AG08396 (cell line): ENCODE results near the gene GADL1.

ENCODE experiments used
- DNase-seq: peaks from one replicate; pipeline ENCODE4 v3.0.0; 2012; ENCODE audit warnings: low spot score, mixed read lengths

The GADL1 gene

DNA sequence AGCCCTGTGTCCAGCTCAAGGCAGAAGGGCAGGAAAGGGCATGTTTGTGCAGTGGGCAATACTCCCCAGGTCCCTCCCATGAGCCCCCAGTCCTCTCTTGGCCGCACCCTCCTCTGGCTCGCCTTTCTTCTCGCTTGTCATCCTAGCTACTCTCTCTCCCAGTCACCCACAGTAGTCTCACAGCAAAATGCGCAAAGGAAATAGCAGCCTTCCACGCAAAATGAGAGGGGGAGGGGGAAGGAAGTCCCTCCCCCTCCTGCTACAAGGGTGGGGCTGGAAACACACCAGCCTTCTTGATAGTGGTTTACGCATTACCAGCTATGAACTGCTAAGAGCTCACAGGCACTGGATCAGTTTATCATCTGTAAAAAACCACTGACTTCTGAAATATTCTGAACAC is 83.8 kb downstream of the GADL1 start:
- no peak for DNase-seq

DNA sequence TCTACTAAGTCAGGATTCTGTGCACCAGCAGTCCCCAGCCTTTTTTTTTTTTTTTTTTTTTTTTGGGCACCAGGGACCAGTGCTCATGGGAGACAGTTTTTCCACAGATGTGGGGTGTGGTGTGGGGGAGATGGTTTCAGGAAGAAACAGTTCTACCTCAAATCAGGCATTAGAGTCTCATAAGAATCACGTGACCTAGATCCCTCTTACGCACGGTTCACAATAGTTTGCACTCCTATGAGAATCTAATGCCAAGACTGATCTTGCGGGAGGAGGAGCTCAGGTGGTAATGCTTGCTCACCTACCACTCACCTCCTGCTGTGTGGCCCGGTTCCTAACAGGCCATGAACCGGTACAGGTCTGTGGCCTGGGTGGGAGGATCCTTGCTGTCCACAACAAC is 88.8 kb downstream of the GADL1 start:
- no peak for DNase-seq

DNA sequence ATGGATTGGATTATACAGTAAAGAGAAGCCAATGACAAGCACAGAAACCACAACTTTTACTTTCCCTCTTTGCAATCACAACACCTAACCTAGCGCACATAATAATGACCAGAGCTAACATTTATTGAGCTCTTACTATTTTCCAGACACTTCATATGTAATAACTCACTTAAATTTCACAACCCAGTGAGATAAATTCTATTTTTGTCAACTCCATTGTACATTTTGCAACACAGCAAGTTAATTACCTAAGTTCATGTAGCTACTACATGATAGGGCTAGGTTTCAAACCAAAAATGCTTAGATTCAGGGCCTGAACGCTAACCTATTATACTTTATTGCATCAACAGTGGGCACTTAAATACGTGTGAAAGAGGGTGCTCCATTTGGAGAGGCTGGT is 89.5 kb downstream of the GADL1 start:
- no peak for DNase-seq

DNA sequence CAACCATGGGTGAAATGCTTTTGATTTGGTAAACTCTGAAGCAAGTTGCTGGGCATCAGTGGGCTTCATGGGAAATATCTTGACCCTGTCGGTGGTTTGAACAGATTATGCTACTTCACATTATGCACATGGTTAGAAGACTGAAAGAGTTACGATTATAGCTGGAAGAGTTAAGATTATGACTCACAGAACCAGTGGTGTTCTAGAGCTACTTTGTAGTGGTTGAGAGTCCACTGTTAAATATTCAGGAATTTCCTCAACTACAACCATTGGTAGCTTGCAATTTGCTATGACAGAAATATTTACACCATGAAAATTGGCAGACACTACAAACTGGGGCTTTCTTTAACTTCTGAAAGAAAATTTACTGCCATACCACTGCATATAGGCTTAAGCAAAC is 99.3 kb downstream of the GADL1 start:
- DNase-seq = no peak

DNA sequence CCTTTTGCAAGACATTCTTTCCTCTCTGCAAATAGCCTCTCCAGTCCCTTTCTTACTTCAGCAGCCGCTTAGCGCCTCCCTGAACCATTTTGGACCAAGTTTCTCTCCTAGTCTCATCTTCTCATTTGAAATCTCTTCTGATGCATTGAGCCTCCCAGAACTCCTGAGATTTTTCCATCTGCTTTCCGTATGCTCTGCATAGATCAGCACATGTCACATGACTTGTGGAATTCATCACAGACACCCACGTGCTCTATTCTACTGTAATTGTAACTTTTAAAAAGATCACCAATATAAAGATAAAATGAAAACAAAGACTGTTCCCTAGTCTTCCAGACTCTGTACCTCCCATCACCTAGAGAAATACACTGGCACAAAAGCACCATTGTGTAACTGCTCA is 100.7 kb downstream of the GADL1 start:
- DNase-seq = no peak

DNA sequence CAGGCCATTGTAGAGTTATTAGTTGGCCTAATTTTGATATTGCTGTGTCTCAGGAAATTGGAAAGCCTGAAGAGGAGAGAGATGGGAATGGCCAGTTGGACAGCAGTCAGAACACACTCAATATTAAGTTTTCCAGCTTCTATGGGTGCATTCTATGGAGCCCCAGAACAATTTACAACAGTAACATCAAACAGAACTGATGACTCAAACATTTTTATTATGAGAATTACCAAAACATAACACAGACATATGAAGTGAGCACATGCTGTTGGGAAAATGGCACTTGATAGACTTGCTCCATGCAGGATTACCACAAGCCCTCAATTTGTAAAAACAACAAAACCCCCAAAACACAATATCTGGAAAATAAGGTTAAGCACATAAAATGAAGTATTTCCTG is 104.3 kb downstream of the GADL1 start:
- DNase-seq = no peak

DNA sequence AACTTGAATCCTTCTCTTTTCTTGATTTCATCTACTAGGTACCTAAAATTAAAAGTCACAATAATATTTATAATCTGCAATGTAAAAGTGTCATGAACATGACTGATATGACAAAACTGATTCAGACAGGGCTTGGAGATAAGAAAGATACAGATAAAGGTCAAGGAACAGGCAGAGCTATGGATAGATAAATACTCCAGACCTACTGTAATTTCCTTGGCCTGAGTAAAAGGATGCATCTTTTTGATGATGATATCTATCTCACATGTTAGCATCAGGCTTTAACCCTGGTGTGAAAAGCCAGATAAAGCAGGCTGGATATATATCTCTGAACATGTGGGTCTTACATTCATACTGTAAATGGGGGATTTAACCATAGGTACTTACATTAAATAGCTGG is 108.1 kb downstream of the GADL1 start:
- no peak for DNase-seq

DNA sequence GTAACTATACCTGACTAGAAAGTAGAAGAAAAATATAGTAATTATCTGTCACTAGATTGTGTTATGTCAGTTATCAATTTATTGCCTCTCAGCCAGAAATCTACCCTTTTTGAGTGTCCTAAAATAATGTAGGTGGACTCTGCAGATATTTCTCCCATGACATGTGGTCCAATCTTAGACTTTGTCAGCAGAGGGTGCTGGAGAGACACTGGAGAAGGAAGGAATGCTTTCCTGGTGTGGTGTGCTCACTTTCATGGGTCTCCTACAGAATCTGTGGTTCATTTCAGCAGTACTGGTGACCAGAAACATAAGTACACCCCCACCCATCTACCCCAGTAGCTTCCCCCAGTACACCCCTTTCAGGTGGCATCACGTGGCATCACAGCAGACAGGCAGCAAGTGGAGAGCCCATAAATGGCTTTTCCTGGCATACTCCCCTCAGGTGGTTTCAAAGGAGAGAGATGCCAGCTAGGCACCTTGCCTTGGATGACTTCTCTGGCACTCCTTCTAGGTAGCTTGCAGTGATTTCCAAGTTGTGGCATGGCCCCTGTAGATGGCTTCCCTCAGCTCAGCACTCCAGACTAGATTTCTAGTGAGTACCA is 114.7 kb downstream of the GADL1 start:
- DNase-seq = peak; percentile 43

DNA sequence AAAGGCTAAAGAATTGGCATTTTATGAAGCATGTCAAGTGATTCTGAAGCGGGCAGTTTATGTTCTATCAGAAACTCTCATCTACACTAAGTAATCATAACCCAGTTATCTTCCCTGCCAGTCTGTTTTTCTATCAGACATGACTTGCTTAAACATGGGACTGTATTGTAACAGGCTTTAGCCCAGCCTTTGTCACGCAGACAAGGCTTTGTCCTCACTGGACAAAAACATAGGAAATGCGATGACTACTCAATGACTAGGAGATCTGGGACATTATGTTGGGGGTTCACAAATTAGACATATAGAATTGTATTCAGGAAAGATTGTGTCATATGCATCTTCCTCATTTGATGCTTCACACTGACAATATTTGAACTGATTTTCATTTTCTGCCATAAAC is 115.5 kb downstream of the GADL1 start:
- no peak for DNase-seq

DNA sequence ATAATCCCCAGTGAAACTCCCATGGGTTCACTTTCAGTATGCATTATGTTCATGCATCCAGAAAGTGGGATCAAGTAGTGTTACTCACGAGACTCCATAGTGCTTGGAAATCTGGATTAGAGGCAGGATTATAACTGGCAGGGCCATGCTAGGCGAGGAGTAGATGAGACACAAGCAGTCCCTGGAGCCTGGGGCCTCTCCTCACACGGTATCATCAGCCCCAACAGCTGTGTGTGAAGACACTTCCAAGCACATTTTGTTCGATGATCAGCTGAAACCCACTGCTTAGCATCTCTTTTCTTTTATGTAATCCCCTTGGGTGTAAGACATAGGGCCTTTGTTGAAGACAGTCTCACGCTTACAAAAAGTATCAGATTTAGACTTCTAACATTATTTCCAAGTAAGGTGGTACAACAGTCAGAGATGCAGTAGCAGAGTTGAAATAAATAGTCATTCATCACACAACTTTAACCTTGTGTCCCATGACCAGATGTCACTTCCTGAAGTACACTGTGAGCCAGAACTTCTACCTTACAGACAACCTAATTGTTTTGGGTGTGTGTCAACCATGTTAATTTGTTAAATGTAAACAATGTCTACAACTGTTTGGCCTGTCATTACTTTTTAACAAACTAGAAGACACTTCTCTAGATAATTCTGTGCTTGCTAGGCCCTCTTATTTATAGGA is 116.9 kb downstream of the GADL1 start:
- no peak for DNase-seq

DNA sequence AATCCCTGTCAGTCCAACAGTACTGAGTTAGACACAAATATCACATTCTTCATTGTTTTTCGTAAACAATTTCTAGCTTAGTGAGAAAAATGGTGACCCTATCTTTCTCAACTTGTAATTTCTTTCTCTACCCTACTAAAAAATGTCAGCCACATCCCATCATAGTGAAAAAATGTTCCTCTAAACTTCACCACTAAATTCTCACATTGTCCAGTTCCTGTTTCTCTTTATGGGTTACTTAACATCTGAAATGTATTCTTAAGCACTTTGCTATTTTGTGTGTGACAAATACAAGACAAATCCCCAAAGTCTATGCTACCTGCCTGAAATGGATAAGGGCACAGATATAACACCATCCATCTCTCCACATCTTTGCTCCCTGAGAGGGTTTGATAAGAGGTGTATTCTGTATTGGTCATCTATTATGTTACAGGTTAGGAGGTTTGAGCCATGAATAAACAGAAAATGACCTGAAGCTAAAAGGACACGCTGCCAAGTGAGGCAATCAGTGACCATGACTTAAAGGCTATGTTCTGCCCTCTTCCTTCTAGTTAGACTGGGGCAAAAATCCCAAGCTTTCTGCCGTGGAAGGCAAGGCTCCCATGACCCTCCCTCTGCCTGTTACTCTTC is 118.2 kb downstream of the GADL1 start:
- no peak for DNase-seq

DNA sequence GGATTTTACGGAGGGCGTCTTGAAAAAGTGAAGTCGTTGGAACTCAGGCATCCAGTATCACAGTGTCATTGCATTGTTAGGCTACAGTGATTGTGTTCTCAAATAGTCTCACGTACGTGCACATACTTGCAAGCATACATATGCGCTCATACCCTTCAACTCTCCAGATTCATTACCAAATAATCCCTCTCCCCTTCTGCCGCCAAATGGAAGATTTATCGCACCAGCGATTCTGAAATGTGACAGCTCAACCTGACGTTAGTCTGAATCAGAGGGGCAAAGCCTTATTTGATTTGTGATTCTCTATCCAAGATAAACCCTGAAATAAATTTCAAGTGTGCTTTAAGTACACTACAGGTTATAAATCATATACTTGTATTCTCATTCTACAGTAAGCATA is 119.4 kb downstream of the GADL1 start:
- DNase-seq = no peak

DNA sequence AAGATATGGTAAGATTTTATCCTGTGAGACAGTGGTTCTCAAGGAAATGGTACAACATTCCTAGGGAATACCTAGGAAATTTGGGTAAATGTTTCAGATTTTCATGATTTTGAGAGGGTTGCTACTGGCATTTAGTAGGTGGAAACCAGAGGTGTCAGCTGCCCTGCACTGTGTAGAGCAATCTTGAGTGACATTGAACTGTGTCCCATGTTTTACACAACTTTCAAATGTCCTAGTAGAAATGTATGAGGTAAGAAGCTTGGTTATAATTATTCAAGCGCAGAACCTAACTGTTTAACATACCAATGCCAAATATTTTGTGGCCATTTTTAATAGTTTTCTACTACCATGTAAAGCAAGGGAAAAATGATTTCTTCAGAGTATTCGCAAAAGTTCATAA is 120.4 kb downstream of the GADL1 start:
- no peak for DNase-seq

DNA sequence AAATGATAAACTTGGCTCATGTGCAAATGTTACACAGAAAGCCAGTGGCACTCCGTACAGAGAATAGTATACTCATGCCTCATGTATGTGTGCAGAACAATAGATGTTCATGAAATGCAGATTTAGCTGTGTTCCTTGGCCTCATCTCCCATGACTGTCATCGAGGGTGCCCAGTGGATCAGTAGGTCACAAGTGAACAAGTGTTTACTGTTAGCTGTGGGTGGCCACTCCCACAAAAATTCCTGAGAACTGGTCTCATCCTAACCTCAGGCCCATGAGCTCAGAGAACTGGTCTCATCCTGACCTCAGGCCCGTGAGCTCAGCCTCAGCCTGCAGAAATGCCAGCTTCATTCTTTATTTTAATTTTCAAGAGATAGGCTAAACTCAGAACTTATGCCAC is 124.1 kb downstream of the GADL1 start:
- peak; percentile 83 for DNase-seq

DNA sequence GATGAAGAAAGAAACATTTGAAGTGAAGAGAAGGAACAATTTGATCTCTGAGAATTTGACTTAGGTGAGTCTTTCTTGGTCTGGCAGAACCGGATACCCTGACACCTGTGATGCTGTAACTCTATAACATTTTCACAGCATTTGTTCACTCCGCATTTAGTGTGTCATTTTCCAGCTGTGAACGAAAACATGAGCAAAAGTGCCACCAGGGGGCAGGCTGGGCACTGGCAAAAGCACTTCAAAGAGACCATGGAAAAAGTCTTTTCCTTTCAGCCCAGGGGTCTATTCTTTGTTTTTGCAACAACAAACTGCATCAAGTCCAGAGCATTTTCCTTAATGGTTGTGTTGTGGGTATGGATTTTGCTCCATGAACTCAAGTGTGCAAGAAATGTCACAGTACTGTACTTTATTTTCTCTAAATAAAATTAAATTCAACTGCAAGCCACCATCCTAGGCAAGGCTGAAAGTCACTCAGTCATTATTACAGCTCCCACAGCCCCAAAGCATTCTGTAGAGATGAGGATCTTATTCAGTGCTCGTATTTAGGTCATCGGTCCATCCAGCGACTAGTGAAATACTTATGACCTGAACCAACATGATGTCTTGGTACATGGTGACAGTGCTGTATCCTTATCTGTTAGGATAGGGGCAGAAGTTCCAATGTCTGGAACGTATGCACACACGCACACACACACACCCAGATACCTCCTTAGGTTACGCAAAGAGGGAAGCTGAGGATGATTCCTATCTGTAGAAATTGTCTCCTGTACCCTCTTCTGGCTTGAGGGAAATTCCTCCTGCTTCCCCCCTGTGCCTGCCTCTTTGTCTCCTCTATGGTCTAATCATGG is 125.5 kb downstream of the GADL1 start:
- peak; percentile 52 for DNase-seq

DNA sequence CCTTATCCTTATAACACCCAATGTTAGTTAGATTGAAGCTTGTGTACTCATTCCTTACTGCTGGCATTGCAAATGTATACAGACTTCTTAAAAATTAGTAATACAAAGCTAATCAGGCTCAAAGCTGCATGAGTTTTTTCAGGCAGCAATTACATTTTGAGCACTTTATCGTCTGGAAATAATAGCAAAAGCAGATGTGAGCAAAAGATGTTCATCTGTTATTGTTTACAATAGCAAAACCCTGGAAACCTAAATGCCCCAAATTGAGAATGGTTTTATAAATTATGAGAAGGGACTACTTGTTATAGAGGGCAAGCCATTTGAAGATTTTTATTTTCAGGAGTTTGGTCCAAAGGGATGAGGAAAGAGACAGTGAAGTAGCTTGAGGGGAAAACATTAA is 126.4 kb downstream of the GADL1 start:
- no peak for DNase-seq

DNA sequence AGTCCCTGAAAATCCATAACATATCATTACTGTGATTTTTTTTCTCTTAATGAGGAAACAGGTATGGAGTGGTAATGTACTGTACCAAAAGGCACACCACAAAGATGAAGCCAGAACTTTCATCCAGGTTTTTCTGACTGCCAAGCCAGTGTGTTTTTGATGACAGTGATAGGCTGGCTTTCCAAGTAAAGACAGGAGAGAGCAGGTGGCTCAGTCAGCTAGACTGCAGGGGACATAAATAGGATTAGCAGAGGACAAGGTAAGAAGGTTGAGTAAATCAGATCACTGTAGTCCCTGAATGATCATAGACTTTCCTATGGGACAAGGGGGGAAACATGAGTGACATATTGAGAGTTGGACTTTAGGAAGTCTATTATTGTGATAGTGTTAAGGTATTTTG is 127.9 kb downstream of the GADL1 start:
- DNase-seq = no peak

DNA sequence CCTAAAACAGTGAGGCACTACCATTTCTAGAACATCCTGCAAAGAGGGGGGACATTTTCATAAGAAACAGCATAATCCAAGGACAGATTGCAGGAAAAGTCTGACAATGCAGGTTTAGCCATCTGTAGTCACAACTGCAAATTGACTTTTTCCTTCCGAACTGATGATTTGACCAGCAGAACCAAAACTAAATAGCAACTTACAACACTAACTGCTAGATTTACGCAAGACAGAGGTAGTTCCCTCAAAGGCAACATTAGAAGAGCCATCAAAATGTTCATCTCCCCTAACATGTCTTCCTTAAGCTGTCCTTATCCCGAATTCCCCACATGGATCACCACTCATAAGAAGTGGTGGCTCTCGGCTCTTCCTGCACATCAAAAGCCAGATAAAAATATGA is 129.6 kb downstream of the GADL1 start:
- no peak for DNase-seq

DNA sequence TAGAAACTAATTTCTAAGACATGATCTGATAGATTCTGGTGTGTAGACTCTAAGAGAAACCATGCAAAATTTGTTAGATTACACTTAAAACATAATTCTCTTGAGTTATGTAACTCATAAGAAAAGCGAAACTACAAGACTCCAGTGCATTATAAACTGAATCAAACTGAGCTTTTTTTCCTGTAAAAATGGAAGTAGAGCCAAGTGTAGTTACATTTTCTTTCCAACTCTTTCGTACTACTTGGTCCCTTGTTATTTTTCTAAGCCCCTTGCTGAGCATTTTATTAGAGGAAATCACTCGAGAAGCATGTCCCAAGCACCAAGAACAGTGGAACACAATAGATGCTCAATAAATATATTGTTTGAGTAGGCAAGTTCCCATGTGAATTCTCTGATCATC is 130.2 kb downstream of the GADL1 start:
- DNase-seq = no peak

DNA sequence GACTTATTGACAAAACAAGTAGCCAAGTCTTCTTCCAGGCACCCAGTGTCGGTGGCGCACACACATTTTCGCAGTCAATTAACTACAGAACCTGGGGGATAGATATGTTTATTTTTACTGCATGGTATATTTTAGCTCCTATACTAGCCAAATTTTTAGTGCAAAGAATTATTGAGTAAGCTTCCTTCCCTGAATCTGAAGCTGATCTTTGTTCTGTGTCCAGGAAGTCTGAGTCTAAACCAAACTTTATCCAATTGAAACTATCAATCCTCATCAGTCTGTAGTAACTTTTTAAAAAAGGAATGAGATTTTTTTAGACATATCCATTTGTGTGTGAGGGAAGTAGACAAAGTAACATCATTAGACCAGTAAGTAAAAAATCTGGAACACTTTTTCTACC is 133.1 kb downstream of the GADL1 start:
- no peak for DNase-seq

DNA sequence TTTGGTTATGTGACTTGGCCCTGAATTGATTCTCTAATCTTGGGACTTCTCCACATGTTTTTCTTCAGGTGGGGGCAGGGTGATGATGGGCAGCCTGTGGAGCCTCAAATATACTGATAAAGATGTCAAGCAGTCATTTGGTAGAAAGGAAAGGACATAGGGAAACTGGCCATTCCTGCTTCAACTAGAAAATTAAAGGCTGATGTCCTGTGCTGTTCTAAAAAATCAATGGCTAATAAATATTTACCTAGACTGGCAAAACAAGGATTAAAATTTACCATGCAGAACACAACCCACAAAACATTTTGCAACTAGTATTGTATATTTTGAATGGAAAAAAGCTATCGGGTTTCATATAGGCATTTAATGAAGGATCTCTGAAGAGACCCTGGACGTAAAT is 133.7 kb downstream of the GADL1 start:
- no peak for DNase-seq

DNA sequence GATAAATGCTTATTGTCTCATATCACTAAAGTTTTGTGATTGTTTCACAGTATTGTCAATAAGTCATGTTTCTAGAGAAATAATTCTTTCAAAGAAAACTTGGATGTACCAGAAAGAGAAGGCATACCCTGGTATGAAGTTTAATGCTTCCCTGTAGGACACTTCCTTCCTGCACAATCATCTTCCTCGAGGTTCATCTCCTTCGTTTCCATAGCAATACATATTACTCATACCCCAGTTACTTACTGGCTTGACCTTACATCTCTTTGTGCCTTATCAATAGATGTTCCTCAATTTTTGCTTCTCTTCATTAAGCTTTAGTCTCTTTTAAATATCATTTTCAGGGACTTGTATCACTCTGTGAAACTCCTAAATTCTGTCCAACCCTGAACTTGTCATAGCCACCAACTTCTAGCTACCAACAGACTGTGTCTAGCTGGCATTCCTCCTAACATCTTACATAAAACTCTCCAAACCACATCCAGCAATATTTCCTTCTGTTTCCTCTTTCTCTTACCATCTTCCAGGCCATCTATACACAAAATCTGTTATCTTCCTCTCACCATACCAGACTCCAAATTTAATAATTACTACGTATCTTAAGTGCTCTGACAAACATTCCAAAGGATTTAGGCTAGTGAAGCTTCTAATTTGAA is 134.3 kb downstream of the GADL1 start:
- no peak for DNase-seq
